WTC11 (cell line): ENCODE results near the gene CDH13.

ENCODE experiments used
- ARID4B ChIP-seq: sonication (generic); formaldehyde crosslinking; IDR thresholded peaks from 2 replicates; pipeline ENCODE4 v1.8.0; 2023; ENCODE audit warnings: missing genetic modification reagents, mild to moderate bottlenecking, borderline replicate concordance
- CTCF ChIP-seq: fragments of 200-600 bp; IDR thresholded peaks from 2 replicates; pipeline ENCODE4 v1.8.0; 2022; ENCODE audit warnings: antibody characterized with exemption
- FOXJ3 ChIP-seq: sonication (generic); formaldehyde crosslinking; IDR thresholded peaks from 2 replicates; pipeline ENCODE4 v1.9.0; 2021; ENCODE audit warnings: missing genetic modification reagents, mild to moderate bottlenecking, borderline replicate concordance
- FOXK1 ChIP-seq: sonication (generic); formaldehyde crosslinking; IDR thresholded peaks from 2 replicates; pipeline ENCODE4 v1.8.0; 2022; ENCODE audit warnings: mild to moderate bottlenecking, moderate library complexity, missing genetic modification reagents
- HMGXB4 ChIP-seq: sonication (generic); formaldehyde crosslinking; IDR thresholded peaks from 2 replicates; pipeline ENCODE4 v1.8.1; 2023; ENCODE audit warnings: mild to moderate bottlenecking, moderate library complexity, missing genetic modification reagents
- JUN ChIP-seq: sonication (generic); formaldehyde crosslinking; IDR thresholded peaks from 2 replicates; pipeline ENCODE4 v1.8.0; 2023; ENCODE audit warnings: mild to moderate bottlenecking, missing genetic modification reagents
- MAX ChIP-seq: sonication (generic); formaldehyde crosslinking; IDR thresholded peaks from 2 replicates; pipeline ENCODE4 v1.8.0; 2022; ENCODE audit warnings: mild to moderate bottlenecking, missing genetic modification reagents
- PRRX2 ChIP-seq: fragments of 250-450 bp; sonication (Bioruptor Pico); IDR thresholded peaks from 2 replicates; pipeline ENCODE4 v1.8.0; 2021; ENCODE audit warnings: mild to moderate bottlenecking
- RELA ChIP-seq: sonication (generic); formaldehyde crosslinking; IDR thresholded peaks from 2 replicates; pipeline ENCODE4 v1.8.1; 2022; ENCODE audit warnings: missing genetic modification reagents, mild to moderate bottlenecking, borderline replicate concordance
- SOX15 ChIP-seq: fragments of 250-450 bp; sonication (Bioruptor Pico); IDR thresholded peaks from 2 replicates; pipeline ENCODE4 v1.9.0; 2021; ENCODE audit warnings: mild to moderate bottlenecking
- TCF7 ChIP-seq: sonication (generic); formaldehyde crosslinking; IDR thresholded peaks from 2 replicates; pipeline ENCODE4 v1.8.0; 2022; ENCODE audit warnings: mild to moderate bottlenecking, low read depth, missing genetic modification reagents, moderate library complexity
- USF1 ChIP-seq: sonication (generic); formaldehyde crosslinking; IDR thresholded peaks from 2 replicates; pipeline ENCODE4 v1.8.0; 2022; ENCODE audit warnings: mild to moderate bottlenecking, missing genetic modification reagents
- ZNF121 ChIP-seq: sonication (generic); formaldehyde crosslinking; IDR thresholded peaks from 2 replicates; pipeline ENCODE4 v1.8.0; 2023; ENCODE audit warnings: missing genetic modification reagents
- ZNF232 ChIP-seq: sonication (generic); formaldehyde crosslinking; IDR thresholded peaks from 2 replicates; pipeline ENCODE4 v1.8.0; 2022; ENCODE audit warnings: mild to moderate bottlenecking, missing genetic modification reagents

- TF ChIP-seq CTCF (no peak), FOXK1 (CRISPR knock-in tag) (no peak), TCF7 (CRISPR knock-in tag) (no peak), ARID4B (CRISPR knock-in tag) (no peak), JUN (CRISPR knock-in tag) (no peak), ZNF121 (CRISPR knock-in tag) (no peak), SOX15 (CRISPR knock-in tag) (no peak), MAX (CRISPR knock-in tag) (no peak), HMGXB4 (CRISPR knock-in tag) (no peak), FOXJ3 (CRISPR knock-in tag) (no peak), ZNF232 (CRISPR knock-in tag) (no peak), PRRX2 (CRISPR knock-in tag) (no peak), USF1 (no peak), RELA (CRISPR knock-in tag) (no peak)
Measured at GRCh38 chr16:82605863-82606620, 20.7 kb upstream of the CDH13 start.
